TTC549 (cell line): ENCODE data around the gene CDK12.

Source experiments
- FAIRE-seq: peaks from 2 replicates; lab custom pipeline; 2012; peaks lifted over from hg19 to GRCh38; lab: Jason Lieb, UNC

Gene CDK12

DNA sequence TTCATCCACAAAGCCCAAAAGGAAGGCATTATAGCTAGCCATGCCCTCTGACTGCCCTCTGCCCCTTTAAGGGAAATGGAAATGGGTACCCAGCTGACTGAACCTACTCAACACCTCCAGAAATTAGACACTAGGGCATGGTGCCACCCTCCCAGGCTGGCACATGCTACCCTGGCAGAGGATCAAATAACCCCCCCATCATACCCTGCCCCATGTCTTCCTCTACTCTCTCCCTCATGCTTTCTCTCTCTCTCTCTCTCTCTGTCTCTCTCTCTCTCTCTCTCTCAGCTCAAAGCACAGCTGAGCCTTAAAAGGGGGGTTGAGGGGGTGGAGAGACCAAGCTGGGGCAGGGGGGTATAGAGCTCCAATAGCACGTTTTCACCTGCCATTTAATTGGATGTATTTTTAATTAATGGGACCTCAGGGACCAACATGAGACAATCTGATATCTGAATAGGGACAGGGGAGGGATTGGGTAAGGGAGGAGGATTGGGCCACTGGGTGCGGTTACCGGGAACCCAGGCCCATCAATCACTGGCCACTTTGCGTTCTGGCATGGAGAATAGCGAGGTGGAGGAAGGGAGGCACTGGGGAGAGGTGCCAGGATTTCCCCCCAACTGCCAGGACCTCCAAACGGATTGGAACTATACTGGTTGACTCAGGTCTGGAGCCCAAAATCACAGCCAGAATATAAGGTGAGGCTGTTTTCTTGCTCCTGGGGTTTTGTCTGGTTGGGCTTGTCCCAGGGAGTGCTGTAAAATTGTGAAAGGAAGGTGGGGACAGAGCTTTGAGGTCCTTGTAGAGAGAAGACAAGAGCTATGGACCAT is 88.7 kb downstream of the CDK12 start:
- FAIRE-seq, result no peak

- no peak for FAIRE-seq
Observed at GRCh38 chr17:39551879-39552278, 90.6 kb downstream of the CDK12 start.

GRCh38 chr17:39553341-39553945 is 92.2 kb downstream of the CDK12 start:
- no peak for FAIRE-seq

DNA sequence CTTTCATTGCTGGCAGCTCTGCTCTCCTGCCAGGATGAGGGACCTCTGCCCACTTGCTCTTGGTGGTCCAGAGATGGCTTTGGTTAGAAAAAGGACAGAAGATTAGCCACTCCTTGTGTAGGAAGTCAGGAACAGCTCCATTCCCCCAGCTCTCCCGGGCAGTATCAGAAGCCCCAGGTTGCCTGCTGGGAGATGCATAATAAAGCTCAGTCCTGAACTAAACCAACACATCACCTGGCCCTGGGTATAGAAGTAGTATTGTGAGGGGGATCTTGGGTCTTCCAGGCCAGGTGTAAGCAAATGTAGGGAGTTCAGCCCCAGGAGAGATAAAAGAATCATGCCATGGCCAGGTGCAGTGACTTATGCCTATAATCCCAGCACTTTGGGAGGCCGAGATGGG is 94.1 kb downstream of the CDK12 start:
- no peak for FAIRE-seq

DNA sequence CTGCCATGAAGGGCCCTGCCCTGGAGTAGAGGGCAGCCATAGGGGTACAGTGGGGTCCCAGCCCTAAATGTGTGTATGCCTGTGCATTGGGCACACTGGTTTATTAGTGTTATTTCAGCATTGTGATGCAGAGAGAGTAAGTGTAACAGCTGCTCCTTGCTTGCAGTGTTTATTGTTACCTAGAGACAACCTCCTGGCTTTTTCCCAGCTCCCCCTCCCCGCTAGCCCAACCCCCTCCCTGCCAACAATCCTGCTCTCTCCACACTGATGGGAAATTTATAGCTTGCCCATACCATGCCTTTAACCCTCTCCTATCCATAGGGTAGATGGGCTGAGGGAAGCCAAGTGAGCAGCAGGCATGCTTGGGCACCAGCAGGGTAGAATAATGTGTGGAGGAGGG is 95.1 kb downstream of the CDK12 start:
- FAIRE-seq, result no peak

GRCh38 chr17:39562395-39562794 is 101.1 kb downstream of the CDK12 start:
- FAIRE-seq, result no peak

GRCh38 chr17:39562976-39563375 is 101.7 kb downstream of the CDK12 start:
- FAIRE-seq, result no peak

GRCh38 chr17:39563476-39563875 is 102.2 kb downstream of the CDK12 start:
- no peak for FAIRE-seq

- FAIRE-seq, result no peak
Observed at GRCh38 chr17:39564211-39564848, 103.0 kb downstream of the CDK12 start.

DNA sequence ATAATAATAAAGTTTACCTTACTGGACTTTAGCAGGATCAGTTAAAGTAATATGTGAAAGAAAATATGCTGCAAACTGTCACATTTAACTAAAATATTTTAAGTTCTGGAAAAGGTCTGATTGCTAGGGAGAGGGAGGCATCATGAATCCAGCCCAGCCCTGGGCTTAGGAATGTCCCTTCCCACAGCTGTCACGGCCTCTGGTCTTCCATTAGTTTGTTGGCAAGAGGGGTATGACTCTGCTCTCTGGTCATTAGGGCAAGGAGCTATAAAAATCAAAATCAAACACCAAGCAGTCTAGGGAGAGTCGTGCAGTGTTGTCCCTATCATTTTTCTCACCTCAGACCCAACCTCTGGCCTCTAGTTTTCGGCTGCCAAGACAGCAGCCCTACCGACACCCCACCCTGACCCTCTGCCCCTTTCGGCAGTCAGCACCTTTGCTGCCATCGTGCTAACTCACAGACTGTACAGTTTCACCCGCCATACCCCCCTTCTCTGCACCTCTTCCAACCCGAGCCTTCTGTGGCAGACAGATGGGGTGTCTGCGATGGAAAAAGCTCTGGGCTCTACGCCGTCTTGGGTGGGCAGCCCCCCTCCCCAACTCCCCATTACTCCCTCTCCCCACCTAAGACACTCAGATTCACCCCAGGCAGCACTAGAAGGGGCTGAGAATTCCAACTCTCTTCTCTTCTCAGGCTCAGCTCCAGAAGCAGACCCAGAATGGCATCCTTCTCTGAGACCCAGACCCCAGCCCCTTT is 105.0 kb downstream of the CDK12 start:
- no peak for FAIRE-seq

DNA sequence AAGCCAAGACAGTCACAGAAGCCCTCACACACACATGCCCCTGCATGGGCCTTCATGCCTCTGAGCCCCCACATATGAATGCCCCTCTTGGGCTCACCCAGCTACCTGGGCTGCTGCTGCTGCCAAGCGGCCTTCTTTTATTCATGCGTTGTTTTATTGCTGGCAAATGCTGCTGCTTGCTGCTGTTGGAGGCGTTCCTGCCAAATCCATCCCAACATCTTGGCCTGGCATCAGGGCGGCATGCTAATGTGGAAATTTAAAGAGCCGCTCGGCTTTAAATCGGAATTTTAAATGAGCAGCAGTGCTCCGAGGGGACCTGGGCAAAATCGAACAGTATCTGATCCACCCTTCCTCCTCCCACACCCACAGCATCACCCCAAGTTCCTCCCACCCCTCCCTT is 107.4 kb downstream of the CDK12 start:
- FAIRE-seq, result no peak

DNA sequence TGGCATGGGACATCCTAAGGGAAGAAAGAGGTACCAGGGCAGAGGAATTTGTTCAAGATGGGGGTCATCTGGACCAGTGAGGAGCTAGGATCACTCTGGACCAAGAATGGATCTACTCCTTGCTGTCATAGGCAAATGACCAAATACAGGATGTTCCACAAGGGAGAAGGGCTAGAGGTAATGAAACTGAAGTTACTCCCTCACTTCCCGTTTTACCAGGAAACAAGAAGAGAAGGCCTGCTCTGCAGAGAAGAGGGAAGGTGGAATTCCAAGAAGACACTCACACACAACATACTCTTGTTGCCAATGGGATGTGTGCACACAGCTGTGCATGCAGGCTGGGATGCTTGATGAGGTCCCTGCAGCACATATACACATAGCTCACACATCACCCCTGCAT is 107.8 kb downstream of the CDK12 start:
- no peak for FAIRE-seq

- no peak for FAIRE-seq
Observed at GRCh38 chr17:39572121-39572520, 110.8 kb downstream of the CDK12 start.

GRCh38 chr17:39573447-39574298 is 112.4 kb downstream of the CDK12 start:
- FAIRE-seq, result no peak

DNA sequence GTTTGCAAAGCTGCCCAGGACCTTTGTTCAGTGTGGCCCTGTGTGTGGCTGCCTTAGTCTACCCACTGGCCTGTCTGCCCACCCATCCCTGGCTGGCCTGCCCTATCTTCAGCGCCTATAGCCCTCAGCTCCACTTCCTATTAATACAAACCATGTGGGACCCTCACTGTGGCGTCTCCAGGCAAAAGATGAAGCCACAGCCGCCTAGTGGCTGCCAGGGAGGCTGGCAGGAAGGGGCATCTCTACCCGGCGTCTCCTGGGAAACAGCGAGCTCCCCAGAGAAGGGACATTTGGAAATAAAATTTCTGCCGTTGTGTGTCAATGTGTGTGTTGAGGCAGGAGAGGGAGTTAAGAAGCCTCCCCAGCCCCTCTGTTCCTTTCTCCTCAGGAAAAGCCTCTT is 114.9 kb downstream of the CDK12 start:
- no peak for FAIRE-seq

DNA sequence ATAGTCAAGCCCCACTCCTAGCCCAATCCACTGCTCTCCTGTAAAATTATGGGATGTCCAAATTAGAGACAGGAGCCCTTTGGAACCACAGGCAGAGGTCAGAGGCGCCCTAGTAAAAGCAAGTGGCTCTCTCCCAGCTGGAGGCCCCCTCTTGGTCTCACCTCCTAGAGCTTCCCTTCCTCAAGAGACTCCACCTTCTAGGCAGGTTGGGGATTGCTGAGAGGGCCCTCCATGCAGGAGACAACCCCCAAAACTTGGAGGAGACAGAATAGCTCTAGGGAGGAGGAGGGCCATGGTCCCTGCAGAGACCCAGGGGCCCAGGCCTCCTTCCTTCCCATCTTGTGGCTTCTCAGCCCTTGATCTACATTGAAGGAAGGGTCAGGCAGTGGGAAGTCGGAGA is 117.0 kb downstream of the CDK12 start:
- no peak for FAIRE-seq

GRCh38 chr17:39579318-39580081 is 118.2 kb downstream of the CDK12 start:
- no peak for FAIRE-seq

GRCh38 chr17:39580082-39580468 is 118.8 kb downstream of the CDK12 start:
- no peak for FAIRE-seq

- no peak for FAIRE-seq
Observed at GRCh38 chr17:39581071-39581758, 119.9 kb downstream of the CDK12 start.

DNA sequence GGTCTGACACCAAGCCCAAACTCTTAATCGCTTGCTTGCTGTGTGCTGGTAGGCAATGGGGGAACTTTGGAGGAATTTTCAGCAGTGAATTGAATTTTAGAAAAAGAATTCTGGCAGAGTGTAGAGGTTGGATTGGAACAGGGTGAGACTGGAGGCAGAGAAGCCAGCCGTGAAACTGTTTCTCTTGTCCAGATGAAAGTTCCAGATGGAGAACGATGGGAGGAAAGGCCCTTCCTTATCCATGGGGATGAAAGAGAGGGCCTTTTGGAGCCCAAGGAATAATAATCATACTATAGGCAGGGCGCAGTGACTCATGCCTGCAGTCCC is 120.4 kb downstream of the CDK12 start:
- FAIRE-seq, result no peak

- no peak for FAIRE-seq
Observed at GRCh38 chr17:39582658-39583057, 121.4 kb downstream of the CDK12 start.
